Measurements from ENCODE around the gene WASF2. TPM values are rescaled to one million over a fixed set of nuclear protein-coding genes. Genes with fewer than 3 reads are reported as not detected.

WASF2 gene
- total and polyA plus RNA-seq, 2 of the 4 experiments (the other 2 are of a cell fraction): 7.9 to 45.4 TPM

GRCh38 chr1:27483659-27484058, 6.3 kb downstream of the WASF2 start:
- H4K91ac ChIP-seq (ENCODE audit: insufficient read depth, low read depth, low read length): no peak overlapping the region
- H2BK5ac ChIP-seq (ENCODE audit: low read depth, low read length, poor library complexity, severe bottlenecking): no peak overlapping the region
- H3K14ac ChIP-seq (replicated peaks; ENCODE audit: low read depth, low read length): no peak overlapping the region
- H3K4ac ChIP-seq (ENCODE audit: low read depth, low read length): no peak overlapping the region
- peaks cover 10 to 37% of the 10 kb centered on the region in 2 experiments; a peak in 3 of 4 replicates for H3K79me1 ChIP-seq (ENCODE audit: low read depth in 1 of 2, low read length in 2 of 2)
- peaks cover 7% of the 10 kb centered on the region for H3K9me1 ChIP-seq (ENCODE audit: insufficient read depth, low read length)
- H3K4me2 ChIP-seq (ENCODE audit: low read depth, low read length): no peak overlapping the region
- ChIA-PET POLR2A (ENCODE audit: unreplicated experiment) (no interaction called here), CTCF (no interaction called here)
- TF ChIP-seq RFX5 (IDR thresholded peaks at IDR 0.05; ENCODE audit: low read depth, low read length) (no peak), RAD21 (IDR thresholded peaks at IDR 0.05; ENCODE audit: low read length) (no peak), SMC3 (IDR thresholded peaks at IDR 0.05; ENCODE audit: low read depth, low read length) (no peak), CEBPB (IDR thresholded peaks at IDR 0.05; ENCODE audit: low read depth, low read length) (no peak), NFE2L2 (IDR thresholded peaks at IDR 0.05; ENCODE audit: low read depth, low read length) (no peak)
- no peak overlapping the region for H3K56ac ChIP-seq (ENCODE audit: extremely low read depth, insufficient read depth, low read length)
- intact Hi-C loops (cut with micrococcal nuclease) (no loop called here), in situ Hi-C loops (cut with MboI; ENCODE audit: low sequenced_read_pairs) (no loop called here), dilution Hi-C loops (cut with HindIII; ENCODE audit: low sequenced_read_pairs, unreplicated experiment) (no loop called here)
- H3K4me3 ChIP-seq (ENCODE audit: insufficient read depth, low read depth, low read length): no peak overlapping the region
- H3K27ac ChIP-seq (ENCODE audit: insufficient read depth, low read length): no peak overlapping the region
- H3K9ac ChIP-seq (ENCODE audit: low read depth, low read length): no peak overlapping the region
- no peak overlapping the region for H3K18ac ChIP-seq (ENCODE audit: low read depth, low read length)
- ATAC-seq (ENCODE audit: low read depth) (no peak), DNase-seq (no peak)
- BruUV-seq (replicated peaks): no TSS peak
- 100% methylated on average over 1 of the region's 2 CpGs; no CpG with 5 or more reads in 1 of the 2 experiments for WGBS, 2 experiments (ENCODE audit: extremely low coverage in 2 of 2, insufficient read length in 1 of 2)
- no peak overlapping the region for H2BK120ac ChIP-seq (ENCODE audit: low read depth, low read length)
- no peaks in the 10 kb centered on the region for H3K36me3 ChIP-seq (ENCODE audit: control insufficient read depth, insufficient read depth, low read length)
- peaks cover 60% of the 10 kb centered on the region for H4K20me1 ChIP-seq (ENCODE audit: insufficient read depth, low read length)
- H2BK20ac ChIP-seq (ENCODE audit: low read depth, low read length): no peak overlapping the region
- H2AK5ac ChIP-seq (ENCODE audit: low read depth, low read length): no peak overlapping the region
- H3K23ac ChIP-seq (ENCODE audit: low read depth, low read length): no peak overlapping the region
- H4K8ac ChIP-seq (ENCODE audit: low read depth in 2 of 2, low read length in 2 of 2): no peak overlapping the region
- no peak overlapping the region for H2AK9ac ChIP-seq (replicated peaks; ENCODE audit: low read depth, low read length, poor library complexity)
- H3K4me1 ChIP-seq (ENCODE audit: control insufficient read depth, insufficient read depth, low read length): peaks cover 5% of the 10 kb centered on the region
- H2AFZ ChIP-seq (replicated peaks; ENCODE audit: low read length, poor library complexity): no peak overlapping the region
- H2BK15ac ChIP-seq (ENCODE audit: low read depth, low read length): no peak overlapping the region
- no peaks in the 10 kb centered on the region for H3K9me3 ChIP-seq (ENCODE audit: control insufficient read depth, insufficient read depth, low read length)
- no peak overlapping the region for H4K5ac ChIP-seq (ENCODE audit: low read depth, low read length)
- H3K27me3 ChIP-seq (ENCODE audit: control insufficient read depth, insufficient read depth, low read length): no peaks in the 10 kb centered on the region
